ENCODE results near the gene SYNJ2.

DNA sequence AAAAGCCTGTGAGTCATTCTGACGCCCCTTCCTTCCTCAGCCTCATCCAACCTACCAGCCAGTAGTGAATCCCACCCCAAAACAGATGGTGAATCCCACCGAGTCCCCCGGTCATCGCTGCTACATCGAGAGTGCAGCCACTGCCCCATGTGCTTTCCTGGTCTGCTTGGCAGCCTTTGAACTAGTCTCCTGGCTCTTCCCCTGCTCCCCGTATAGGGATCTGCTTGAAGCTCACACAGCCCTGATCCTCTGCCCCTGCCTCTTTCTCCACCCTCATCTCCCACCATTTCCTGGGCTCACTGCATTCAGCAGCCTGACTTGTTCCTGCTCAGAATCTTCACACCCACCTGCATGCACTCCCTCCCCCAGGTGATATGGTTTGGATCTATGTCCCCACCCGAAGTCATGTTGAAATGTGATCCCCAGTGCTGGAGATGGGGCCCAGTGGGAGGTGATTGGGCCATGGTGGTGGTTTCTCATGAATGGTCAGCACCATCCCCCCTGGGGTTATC, 14.6 kb downstream of the SYNJ2 start:
- TF ChIP-seq, protein P1, sequence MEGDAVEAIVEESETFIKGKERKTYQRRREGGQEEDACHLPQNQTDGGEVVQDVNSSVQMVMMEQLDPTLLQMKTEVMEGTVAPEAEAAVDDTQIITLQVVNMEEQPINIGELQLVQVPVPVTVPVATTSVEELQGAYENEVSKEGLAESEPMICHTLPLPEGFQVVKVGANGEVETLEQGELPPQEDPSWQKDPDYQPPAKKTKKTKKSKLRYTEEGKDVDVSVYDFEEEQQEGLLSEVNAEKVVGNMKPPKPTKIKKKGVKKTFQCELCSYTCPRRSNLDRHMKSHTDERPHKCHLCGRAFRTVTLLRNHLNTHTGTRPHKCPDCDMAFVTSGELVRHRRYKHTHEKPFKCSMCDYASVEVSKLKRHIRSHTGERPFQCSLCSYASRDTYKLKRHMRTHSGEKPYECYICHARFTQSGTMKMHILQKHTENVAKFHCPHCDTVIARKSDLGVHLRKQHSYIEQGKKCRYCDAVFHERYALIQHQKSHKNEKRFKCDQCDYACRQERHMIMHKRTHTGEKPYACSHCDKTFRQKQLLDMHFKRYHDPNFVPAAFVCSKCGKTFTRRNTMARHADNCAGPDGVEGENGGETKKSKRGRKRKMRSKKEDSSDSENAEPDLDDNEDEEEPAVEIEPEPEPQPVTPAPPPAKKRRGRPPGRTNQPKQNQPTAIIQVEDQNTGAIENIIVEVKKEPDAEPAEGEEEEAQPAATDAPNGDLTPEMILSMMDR (IDR thresholded peaks at IDR 0.05): no peak
- TF ChIP-seq POLR2A (IDR thresholded peaks at IDR 0.05): no peak
